Spleen (tissue), 11 donors: Measurements from ENCODE around the gene CYRIA. TPM values are rescaled to one million over a fixed set of nuclear protein-coding genes. Genes with fewer than 3 reads are reported as not detected.
A peak's percentile ranks its signal among the peaks of the same experiment; 100 is the strongest.

ENCODE experiments used
- DNase-seq: peaks from one replicate; pipeline ENCODE4 v3.0.0-alpha.2; 2020
- H3K27ac ChIP-seq, 8 donors: fragments of 200-600 bp; sonication (generic) in 7 of 8; 1 replicate in 4 of 8; 2 replicates in 4 of 8; pipeline versions ENCODE4 v1.5.0 to v1.8.0; 2016 to 2021; ENCODE audit warnings: inconsistent platforms in 4 of 8, mild to moderate bottlenecking in 4 of 8, moderate library complexity in 1 of 8
- H3K27me3 ChIP-seq, 7 donors: fragments of 200-600 bp; sonication (generic) in 6 of 7; replicated peaks in 1 of 7; 1 replicate in 4 of 7; 2 replicates in 3 of 7; pipeline versions ENCODE4 v1.5.0 to v1.8.0; 2016 to 2021; ENCODE audit warnings: inconsistent platforms in 3 of 7, mild to moderate bottlenecking in 1 of 7
- H3K36me3 ChIP-seq, 6 donors: fragments of 200-600 bp; sonication (generic) in 5 of 6; 1 replicate in 4 of 6; 2 replicates in 2 of 6; pipeline versions ENCODE4 v1.5.0 to v1.8.0; 2016 to 2021; ENCODE audit warnings: inconsistent platforms in 2 of 6
- H3K4me1 ChIP-seq, 6 donors: fragments of 200-600 bp; sonication (generic) in 5 of 6; 1 replicate in 3 of 6; 2 replicates in 3 of 6; pipeline versions ENCODE4 v1.5.0 to v1.8.0; 2016 to 2021; ENCODE audit warnings: inconsistent platforms in 3 of 6
- H3K4me3 ChIP-seq, 8 donors: fragments of 200-600 bp; sonication (generic) in 7 of 8; 1 replicate in 4 of 8; 2 replicates in 4 of 8; pipeline versions ENCODE4 v1.5.0 to v1.8.0; 2016 to 2021; ENCODE audit warnings: inconsistent platforms in 4 of 8, mild to moderate bottlenecking in 4 of 8, moderate library complexity in 2 of 8
- H3K9me3 ChIP-seq, 8 donors: fragments of 200-600 bp; sonication (generic) in 7 of 8; 1 replicate in 4 of 8; 2 replicates in 4 of 8; pipeline versions ENCODE4 v1.5.0 to v1.8.0; 2016 to 2021; ENCODE audit warnings: inconsistent platforms in 4 of 8
- CTCF ChIP-seq, 11 experiments: fragments of 200-600 bp in 7 of 11; fragments of 450-650 bp in 4 of 11; sonication (generic) in 4 of 11; IDR thresholded peaks in 8 of 11; conservative IDR thresholded peaks in 3 of 11; 1 replicate in 7 of 11; 2 replicates in 4 of 11; pipeline versions ENCODE4 v1.4.0 to v1.8.0; 2016 to 2021; ENCODE audit warnings: antibody characterized with exemption in 11 of 11, inconsistent platforms in 4 of 11, mild to moderate bottlenecking in 1 of 11
- POLR2A ChIP-seq, 3 donors: fragments of 450-650 bp; IDR thresholded peaks; one replicate each; pipeline ENCODE4 v1.5.1; 2017; ENCODE audit warnings: antibody characterized with exemption in 3 of 3, mild to moderate bottlenecking in 1 of 3
- POLR2AphosphoS5 ChIP-seq, 3 donors: sonication (generic); formaldehyde crosslinking; IDR thresholded peaks; one replicate each; pipeline ENCODE4 v1.5.1; 2017; ENCODE audit warnings: antibody characterized with exemption in 3 of 3
- WGBS, 5 donors: extraction: QIAGEN DNeasy Blood & Tissue Kit in 3 of 5; methylation state at CpG; one replicate each; pipeline versions ENCODE4 v1.1.5 to v1.1.7; 2013 to 2018; 5-methylcytosine and 5-hydroxymethylcytosine counted together
- intact Hi-C: fragments of 100-400 bp; cut with DNase I; formaldehyde crosslinking; loops from one replicate; pipeline ENCODE4 v1.15.0; 2023; ENCODE audit warnings: low total_unique reads
- polyA plus RNA-seq, 3 donors: library from polyadenylated mRNA; stranded (reverse); fragments of 200-250 nt; gene quantifications; one replicate each; pipeline ENCODE4 v1.2.1, GENCODE V29; 2013
- total RNA-seq, 7 donors: library from RNA; depleted of rRNA in 3 of 7; stranded (reverse); fragments of >200 nt in 3 of 7; fragmentation: NEBNext Ultra II Directional in 4 of 7; extraction: Animal tissue kit (Norgen Biotek cat#: 25700) in 4 of 7; gene quantifications; one replicate each; pipeline versions ENCODE4 v1.1.0 to v1.2.1, GENCODE V29; 2016 to 2021
- donor health status: healthy with polysubstance abuse.
- donor health status: DM: no; HTN: no; CAD: no; lungs with moderate emphysema.
- donor health status: DM: no; HTN: no; CAD: no.
- donor health status: Bipolar disorder and iron deficiency.
- donor health status: healthy.
- donor health status: DM: no; HTN: no; CAD: no.
- donor health status: DM: yes; HTN: yes; CAD: no.

CYRIA gene
- total and polyA plus RNA-seq, 10 donors, result 11.1 to 87.9 (median 65.7) TPM

- H3K27ac ChIP-seq, result peak overlapping the region in 4 of 8 donors; percentile 0 to 96 (median 78)
- intact Hi-C loops, result no loop called here
- DNase-seq, result no peak
- peaks cover 0 to 33% (median 0%) of the 10 kb centered on the region in 6 donors for H3K36me3 ChIP-seq
- peaks cover 29 to 100% (median 85%) of the 10 kb centered on the region in 6 donors for H3K4me1 ChIP-seq
- no peaks in the 10 kb centered on the region for H3K27me3 ChIP-seq
- no peak for TF ChIP-seq POLR2A (IDR thresholded peaks at IDR 0.05)
- TF ChIP-seq CTCF (IDR thresholded peaks at IDR 0.05 in 8 of 11, conservative IDR thresholded peaks at IDR 0.05 in 3 of 11), result no peak
- no peak for TF ChIP-seq POLR2AphosphoS5 (IDR thresholded peaks at IDR 0.05)
- peaks cover 0 to 4% (median 0%) of the 10 kb centered on the region in 8 donors for H3K9me3 ChIP-seq
- WGBS, 5 donors, result 62 to 79% (median 68%) methylated on average over 7 of the region's 7 CpGs
- no peak overlapping the region for H3K4me3 ChIP-seq
Observed at GRCh38 chr2:16633621-16634430, 31.8 kb downstream of the CYRIA start.

GRCh38 chr2:16632598-16632997, 33.0 kb downstream of the CYRIA start:
- WGBS, 5 donors, result 81 to 94% (median 92%) methylated on average over 6 to 7 of the region's 7 CpGs
- Histone ChIP-seq H3K27ac (peak overlapping the region in 3 of 8 donors; percentile 93 to 96 (median 94)), H3K27me3 (no peaks in the 10 kb centered on the region), H3K9me3 (peaks cover 0 to 4% (median 0%) of the 10 kb centered on the region in 8 donors), H3K4me1 (peaks cover 28 to 100% (median 88%) of the 10 kb centered on the region in 6 donors), H3K36me3 (peaks cover 0 to 24% (median 0%) of the 10 kb centered on the region in 6 donors), H3K4me3 (no peak overlapping the region)
- TF ChIP-seq CTCF (IDR thresholded peaks at IDR 0.05 in 8 of 11, conservative IDR thresholded peaks at IDR 0.05 in 3 of 11), result no peak
- no peak for TF ChIP-seq POLR2A (IDR thresholded peaks at IDR 0.05)
- TF ChIP-seq POLR2AphosphoS5 (IDR thresholded peaks at IDR 0.05), result no peak
- intact Hi-C loops, result no loop called here
- DNase-seq, result no peak

GRCh38 chr2:16630463-16630862, 35.2 kb downstream of the CYRIA start:
- Histone ChIP-seq H3K36me3 (peaks cover 0 to 17% (median 0%) of the 10 kb centered on the region in 6 donors), H3K27ac (peak overlapping the region in 6 of 8 donors; percentile 36 to 96 (median 78)), H3K4me1 (peaks cover 46 to 100% (median 93%) of the 10 kb centered on the region in 6 donors), H3K4me3 (peak overlapping the region in 1 of 8 donors; percentile 31), H3K9me3 (no peaks in the 10 kb centered on the region), H3K27me3 (no peaks in the 10 kb centered on the region)
- intact Hi-C loops, result no loop called here
- WGBS, 5 donors, result 31 to 47% (median 39%) methylated on average over 3 of the region's 3 CpGs
- TF ChIP-seq CTCF (IDR thresholded peaks at IDR 0.05 in 8 of 11, conservative IDR thresholded peaks at IDR 0.05 in 3 of 11), result peak in 10 of 11 experiments; percentile 13 to 70 (median 48)
- no peak for TF ChIP-seq POLR2A (IDR thresholded peaks at IDR 0.05)
- TF ChIP-seq POLR2AphosphoS5 (IDR thresholded peaks at IDR 0.05), result peak in 1 of 3 donors; percentile 57
- DNase-seq, result no peak

- no peak for DNase-seq
- TF ChIP-seq POLR2AphosphoS5 (IDR thresholded peaks at IDR 0.05) (no peak), CTCF (IDR thresholded peaks at IDR 0.05 in 8 of 11, conservative IDR thresholded peaks at IDR 0.05 in 3 of 11) (no peak), POLR2A (IDR thresholded peaks at IDR 0.05) (no peak)
- peaks cover 0 to 12% (median 0%) of the 10 kb centered on the region in 6 donors for H3K36me3 ChIP-seq
- H3K4me1 ChIP-seq, result peaks cover 53 to 100% (median 97%) of the 10 kb centered on the region in 6 donors
- WGBS, 5 donors, result 92 to 100% (median 93%) methylated on average over 6 of the region's 6 CpGs
- H3K4me3 ChIP-seq, result no peak overlapping the region
- H3K27ac ChIP-seq, result peak overlapping the region in 5 of 8 donors; percentile 36 to 96 (median 93)
- no peaks in the 10 kb centered on the region for H3K27me3 ChIP-seq
- no peaks in the 10 kb centered on the region for H3K9me3 ChIP-seq
- intact Hi-C loops, result no loop called here
Observed at GRCh38 chr2:16629770-16630169, 35.9 kb downstream of the CYRIA start.
